ENCODE data around the gene RSKR.
"Not testable (repeated sequence)": the region's sequence is repeated elsewhere in the genome, so short reads cannot be mapped to it uniquely, and the experiment has no call there.

Gene RSKR

GRCh38 chr17:28623696-28624095, 9.7 kb upstream of the RSKR start:
- no peak for DNase-seq (ENCODE audit: low read depth in 2 of 2)

GRCh38 chr17:28622186-28622585, 8.2 kb upstream of the RSKR start:
- DNase-seq (ENCODE audit: low read depth in 2 of 2), result no peak

GRCh38 chr17:28620010-28620409, 6.0 kb upstream of the RSKR start:
- no peak for DNase-seq (ENCODE audit: low read depth in 2 of 2)

GRCh38 chr17:28618464-28618863, 4.5 kb upstream of the RSKR start:
- DNase-seq (ENCODE audit: low read depth in 2 of 2), result no peak

GRCh38 chr17:28616281-28616680, 2.3 kb upstream of the RSKR start:
- DNase-seq (ENCODE audit: low read depth in 2 of 2), result no peak

- DNase-seq (ENCODE audit: low read depth in 2 of 2), result no peak
These were observed 1.4 kb upstream of the RSKR start for GRCh38 chr17:28615260-28615940.

GRCh38 chr17:28612936-28613872, 781 bp downstream of the RSKR start:
- peak in 1 of 2 donors; percentile 9 for DNase-seq (ENCODE audit: low read depth in 2 of 2)

- DNase-seq (ENCODE audit: low read depth in 2 of 2), result no peak
These were observed 1.5 kb downstream of the RSKR start for GRCh38 chr17:28612531-28612930.

- no peak for DNase-seq (ENCODE audit: low read depth in 2 of 2)
These were observed 3.6 kb downstream of the RSKR start for GRCh38 chr17:28610376-28610775.

GRCh38 chr17:28604031-28604430, 10.0 kb downstream of the RSKR start:
- not testable (repeated sequence) for DNase-seq (ENCODE audit: low read depth in 2 of 2)

GRCh38 chr17:28599311-28600184, 14.4 kb downstream of the RSKR start:
- peak; percentile 54 for DNase-seq (ENCODE audit: low read depth in 2 of 2)

- DNase-seq (ENCODE audit: low read depth in 2 of 2), result peak; percentile 85 to 90
These were observed 15.1 kb downstream of the RSKR start, which contains the start of gene SPAG5 for GRCh38 chr17:28598799-28599310. Gene SPAG5 (minus strand): TSS chr17:28599025. CDS start chr17:28598946, 79 bp downstream.

GRCh38 chr17:28598389-28598788, 15.6 kb downstream of the RSKR start:
- DNase-seq (ENCODE audit: low read depth in 2 of 2), result no peak

- DNase-seq (ENCODE audit: low read depth in 2 of 2), result no peak
These were observed 16.2 kb downstream of the RSKR start for GRCh38 chr17:28597606-28598383.

- no peak for DNase-seq (ENCODE audit: low read depth in 2 of 2)
These were observed 21.7 kb downstream of the RSKR start for GRCh38 chr17:28592260-28592659.

- no peak for DNase-seq (ENCODE audit: low read depth in 2 of 2)
These were observed 28.1 kb downstream of the RSKR start for GRCh38 chr17:28585851-28586250.

- DNase-seq (ENCODE audit: low read depth in 2 of 2), result no peak
These were observed 29.6 kb downstream of the RSKR start for GRCh38 chr17:28584434-28584833.

GRCh38 chr17:28582513-28582912, 31.5 kb downstream of the RSKR start:
- DNase-seq (ENCODE audit: low read depth in 2 of 2), result no peak

- no peak for DNase-seq (ENCODE audit: low read depth in 2 of 2)
These were observed 33.0 kb downstream of the RSKR start for GRCh38 chr17:28580959-28581358.

GRCh38 chr17:28579526-28579925, 34.5 kb downstream of the RSKR start:
- DNase-seq (ENCODE audit: low read depth in 2 of 2), result no peak
